NT2/D1 (cell line): ENCODE data around the gene DPH7.

Experiments
- YY1 ChIP-seq: IDR thresholded peaks from 2 replicates; pipeline ENCODE4 v1.6.1; 2011; ENCODE audit not compliant: insufficient read length, insufficient read depth
- ZNF274 ChIP-seq: IDR thresholded peaks from 2 replicates; pipeline ENCODE4 v1.6.1; 2011; ENCODE audit warnings: mild to moderate bottlenecking, low read depth, low read length

DNA sequence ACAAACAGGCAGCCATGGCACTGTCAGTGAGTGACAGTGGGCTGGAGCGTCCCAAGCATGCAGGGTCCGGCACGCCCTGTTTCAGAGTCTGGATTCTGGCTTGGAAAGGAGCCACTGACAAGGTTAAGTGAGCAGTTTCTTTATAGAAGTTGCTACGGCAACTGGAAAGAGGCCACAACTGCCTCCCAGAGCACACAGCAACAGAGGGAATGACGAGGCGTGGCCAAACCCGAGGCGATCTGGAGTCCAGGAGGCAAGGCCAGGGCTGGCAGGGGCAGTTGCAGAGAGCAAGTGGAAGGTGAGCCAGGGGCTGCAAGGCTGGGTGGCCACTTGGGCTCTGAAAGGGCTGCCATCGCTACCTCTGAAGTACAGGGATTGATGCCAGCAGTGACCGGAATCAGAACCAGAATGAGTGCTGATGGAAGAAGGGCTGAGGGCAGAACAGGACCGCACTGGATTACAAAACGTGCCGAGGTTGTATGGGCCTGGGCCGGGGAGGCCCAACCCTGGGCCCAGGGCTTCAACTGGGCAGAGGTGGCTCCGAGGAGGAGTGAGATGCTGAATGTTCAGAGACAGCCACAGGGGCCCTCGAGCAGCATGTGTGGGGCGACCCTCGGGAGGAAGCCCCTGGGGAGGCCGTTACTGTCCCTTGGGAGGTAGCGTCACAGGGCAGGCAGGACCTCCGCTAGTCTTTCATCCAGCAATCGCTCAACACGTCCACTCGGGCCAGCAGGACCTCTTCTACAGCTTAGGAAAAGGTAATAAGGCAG is 22.5 kb downstream of the DPH7 start:
- TF ChIP-seq ZNF274 (no peak), YY1 (no peak)
